ENCODE data around the gene CHI3L2.
A peak's percentile ranks its signal among the peaks of the same experiment; 100 is the strongest.

The CHI3L2 gene

DNA sequence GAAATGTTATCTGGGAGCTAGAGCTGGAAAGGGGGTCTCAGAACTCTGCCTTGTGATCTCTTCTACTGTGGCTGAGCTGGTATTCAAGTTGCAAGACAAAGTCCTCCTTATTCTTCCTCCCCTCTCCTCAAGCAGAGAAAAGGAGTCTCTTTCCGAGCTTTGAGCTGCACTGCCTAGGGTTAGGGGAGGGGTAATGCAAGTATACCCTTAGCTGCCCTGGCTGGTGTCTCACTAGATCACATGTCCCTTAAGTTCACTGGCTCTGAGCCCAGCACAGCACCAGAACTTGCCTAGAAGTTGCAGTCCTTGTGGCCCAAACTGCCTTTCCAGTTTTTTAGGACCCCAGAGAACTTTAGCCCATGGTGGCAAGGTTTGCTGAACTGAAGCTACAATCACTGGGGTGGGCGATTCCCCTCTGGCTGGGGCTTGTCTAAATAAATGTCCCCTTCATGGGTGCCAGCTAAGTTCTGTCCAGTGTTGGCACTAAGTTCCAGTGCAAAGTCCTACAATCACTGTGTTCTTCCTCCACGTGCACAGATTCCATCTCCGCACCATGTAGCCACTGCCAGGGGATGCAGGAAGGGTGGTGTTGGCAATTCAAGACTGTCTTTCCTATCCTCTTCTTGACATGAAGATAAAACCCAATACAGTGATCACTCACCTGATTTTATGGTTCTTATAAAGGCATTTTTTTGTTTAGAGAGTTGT, 40.4 kb downstream of the CHI3L2 start:
- Histone ChIP-seq H2BK12ac (ENCODE audit: low read length) (no peak overlapping the region), H3K27ac (replicated peaks; ENCODE audit: low read length) (no peak overlapping the region), H3K23ac (ENCODE audit: low read depth, low read length, poor library complexity) (no peak overlapping the region), H2BK15ac (ENCODE audit: low read length) (no peak overlapping the region), H3K18ac (ENCODE audit: low read length) (no peak overlapping the region), H3K4me2 (ENCODE audit: insufficient read depth, low read length, poor library complexity, severe bottlenecking) (no peak overlapping the region), H3K9me3 (replicated peaks in 1 of 2; ENCODE audit: control insufficient read depth in 2 of 2, insufficient read depth in 1 of 2, low read depth in 1 of 2, low read length in 2 of 2) (no peaks in the 10 kb centered on the region), H4K8ac (ENCODE audit: low read depth, low read length) (no peak overlapping the region), H3K4ac (ENCODE audit: low read length) (no peak overlapping the region), H3K14ac (ENCODE audit: low read length) (no peak overlapping the region), H3K9ac (ENCODE audit: low read depth, low read length, poor library complexity) (no peak overlapping the region), H3K4me1 (ENCODE audit: control insufficient read depth in 2 of 2, insufficient read depth in 1 of 2, low read depth in 1 of 2, low read length in 2 of 2) (no peaks in the 10 kb centered on the region), H2BK120ac (ENCODE audit: low read depth, low read length) (no peak overlapping the region), H4K91ac (ENCODE audit: low read depth, low read length, poor library complexity) (no peak overlapping the region), H3K4me3 (ENCODE audit: low read length in 2 of 2) (no peak overlapping the region), H3K27me3 (ENCODE audit: control insufficient read depth in 3 of 3, insufficient read depth in 3 of 3, low read depth in 1 of 3, low read length in 3 of 3) (peaks cover 0 to 5% (median 2%) of the 10 kb centered on the region in 3 experiments), H2AK5ac (ENCODE audit: low read depth, low read length) (no peak overlapping the region), H2AFZ (ENCODE audit: low read length) (no peak overlapping the region), H3K79me1 (ENCODE audit: low read depth, low read length) (no peaks in the 10 kb centered on the region), H3K36me3 (replicated peaks in 1 of 2; ENCODE audit: control insufficient read depth in 2 of 2, insufficient read depth in 2 of 2, low read length in 2 of 2) (no peaks in the 10 kb centered on the region), H2BK5ac (ENCODE audit: low read length) (no peak overlapping the region)
- WGBS, 2 donors (ENCODE audit: extremely low coverage in 2 of 2, insufficient read length in 2 of 2, insufficient replicate concordance in 1 of 2): no CpG with 5 or more reads among the region's 4 CpGs
- DNase-seq (ENCODE audit: low spot score): no peak

DNA sequence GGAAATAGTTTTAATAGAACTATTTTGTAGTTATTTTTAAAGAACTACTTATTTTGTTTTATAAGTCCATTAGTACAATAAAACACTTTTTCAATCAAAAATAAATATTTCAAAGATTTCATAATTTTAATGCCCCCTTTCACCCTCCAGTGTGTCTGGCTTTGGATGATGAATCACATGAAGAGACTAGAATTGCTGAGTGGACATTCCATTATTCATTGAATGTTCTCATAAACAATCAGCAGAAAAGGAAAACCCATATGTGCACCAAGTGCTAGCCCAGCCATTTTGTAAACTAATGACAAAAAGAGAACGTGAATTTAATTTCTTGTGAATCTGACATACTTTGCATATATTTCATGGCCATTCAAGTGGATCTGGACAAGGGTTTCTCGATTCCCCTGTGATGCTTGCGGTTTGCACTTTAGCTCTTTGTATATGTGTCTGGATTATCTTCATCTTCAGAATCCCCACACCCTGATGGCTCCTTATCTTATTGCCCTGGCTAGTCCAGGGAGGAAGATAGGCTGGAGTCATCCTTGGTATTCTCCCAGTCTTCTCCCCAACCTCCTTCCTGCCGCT, 42.4 kb downstream of the CHI3L2 start:
- no CpG with 5 or more reads among the region's 4 CpGs for WGBS, 2 donors (ENCODE audit: extremely low coverage in 2 of 2, insufficient read length in 2 of 2, insufficient replicate concordance in 1 of 2)
- H3K4me3 ChIP-seq (ENCODE audit: low read length in 2 of 2): no peak overlapping the region
- H2AK5ac ChIP-seq (ENCODE audit: low read depth, low read length): no peak overlapping the region
- no peak overlapping the region for H3K18ac ChIP-seq (ENCODE audit: low read length)
- H3K4me1 ChIP-seq (ENCODE audit: control insufficient read depth in 2 of 2, insufficient read depth in 1 of 2, low read depth in 1 of 2, low read length in 2 of 2): no peaks in the 10 kb centered on the region
- no peak overlapping the region for H3K9ac ChIP-seq (ENCODE audit: low read depth, low read length, poor library complexity)
- H3K4me2 ChIP-seq (ENCODE audit: insufficient read depth, low read length, poor library complexity, severe bottlenecking): no peak overlapping the region
- DNase-seq (ENCODE audit: low spot score): no peak
- H3K9me3 ChIP-seq (replicated peaks in 1 of 2; ENCODE audit: control insufficient read depth in 2 of 2, insufficient read depth in 1 of 2, low read depth in 1 of 2, low read length in 2 of 2): no peaks in the 10 kb centered on the region
- H3K79me1 ChIP-seq (ENCODE audit: low read depth, low read length): no peaks in the 10 kb centered on the region
- no peak overlapping the region for H2BK5ac ChIP-seq (ENCODE audit: low read length)
- no peak overlapping the region for H4K8ac ChIP-seq (ENCODE audit: low read depth, low read length)
- H2BK120ac ChIP-seq (ENCODE audit: low read depth, low read length): no peak overlapping the region
- H2BK12ac ChIP-seq (ENCODE audit: low read length): no peak overlapping the region
- no peak overlapping the region for H3K27ac ChIP-seq (replicated peaks; ENCODE audit: low read length)
- H2AFZ ChIP-seq (ENCODE audit: low read length): no peak overlapping the region
- H4K91ac ChIP-seq (ENCODE audit: low read depth, low read length, poor library complexity): no peak overlapping the region
- H3K14ac ChIP-seq (ENCODE audit: low read length): no peak overlapping the region
- H3K23ac ChIP-seq (ENCODE audit: low read depth, low read length, poor library complexity): no peak overlapping the region
- H3K27me3 ChIP-seq (ENCODE audit: control insufficient read depth in 3 of 3, insufficient read depth in 3 of 3, low read depth in 1 of 3, low read length in 3 of 3): peaks cover 0 to 5% (median 2%) of the 10 kb centered on the region in 3 experiments
- H3K36me3 ChIP-seq (replicated peaks in 1 of 2; ENCODE audit: control insufficient read depth in 2 of 2, insufficient read depth in 2 of 2, low read length in 2 of 2): no peaks in the 10 kb centered on the region
- no peak overlapping the region for H2BK15ac ChIP-seq (ENCODE audit: low read length)
- no peak overlapping the region for H3K4ac ChIP-seq (ENCODE audit: low read length)

DNA sequence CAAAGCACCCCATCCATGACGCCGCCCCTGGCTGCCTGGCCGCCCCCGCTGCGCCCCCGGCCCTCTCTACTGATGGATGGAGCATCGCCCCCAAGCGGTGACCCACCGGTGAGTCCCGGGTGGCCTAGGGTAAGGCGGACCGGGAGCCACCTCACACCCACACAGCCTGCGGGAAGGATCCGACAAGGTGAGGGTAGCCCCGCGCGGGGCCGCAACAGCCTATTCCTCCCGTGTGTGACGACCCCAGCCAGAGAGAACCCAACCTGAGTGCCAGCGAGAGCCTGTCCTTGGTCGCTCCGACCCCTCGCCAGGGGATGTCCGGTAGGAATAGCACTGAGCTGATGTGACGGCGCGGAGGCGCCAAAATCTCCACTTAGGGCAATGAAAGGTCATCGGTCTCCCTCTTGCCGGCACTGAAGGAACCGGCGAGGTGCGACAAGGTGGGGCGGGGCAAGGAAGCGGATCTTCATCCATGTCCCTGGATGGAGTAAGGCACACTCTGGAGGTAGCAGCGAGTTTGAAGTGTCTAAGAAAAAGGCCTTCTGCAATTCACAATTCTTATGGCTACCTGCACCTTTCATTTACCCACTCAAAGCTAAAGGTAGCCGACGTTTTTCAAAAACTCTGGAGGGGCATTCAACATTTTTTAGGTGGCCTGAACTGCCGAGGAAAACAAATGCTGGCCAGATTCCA, 43.4 kb downstream of the CHI3L2 start:
- DNase-seq (ENCODE audit: low spot score): no peak
- Histone ChIP-seq H3K27me3 (ENCODE audit: control insufficient read depth in 3 of 3, insufficient read depth in 3 of 3, low read depth in 1 of 3, low read length in 3 of 3) (peaks cover 0 to 5% (median 2%) of the 10 kb centered on the region in 3 experiments), H2BK5ac (ENCODE audit: low read length) (no peak overlapping the region), H3K27ac (replicated peaks; ENCODE audit: low read length) (no peak overlapping the region), H4K91ac (ENCODE audit: low read depth, low read length, poor library complexity) (no peak overlapping the region), H3K9me3 (replicated peaks in 1 of 2; ENCODE audit: control insufficient read depth in 2 of 2, insufficient read depth in 1 of 2, low read depth in 1 of 2, low read length in 2 of 2) (no peaks in the 10 kb centered on the region), H3K36me3 (replicated peaks in 1 of 2; ENCODE audit: control insufficient read depth in 2 of 2, insufficient read depth in 2 of 2, low read length in 2 of 2) (no peaks in the 10 kb centered on the region), H3K18ac (ENCODE audit: low read length) (peak overlapping the region; percentile 3), H2AFZ (ENCODE audit: low read length) (peak overlapping the region; percentile 8), H3K23ac (ENCODE audit: low read depth, low read length, poor library complexity) (no peak overlapping the region), H3K4me2 (ENCODE audit: insufficient read depth, low read length, poor library complexity, severe bottlenecking) (no peak overlapping the region), H2BK120ac (ENCODE audit: low read depth, low read length) (no peak overlapping the region), H3K4me1 (ENCODE audit: control insufficient read depth in 2 of 2, insufficient read depth in 1 of 2, low read depth in 1 of 2, low read length in 2 of 2) (no peaks in the 10 kb centered on the region), H3K79me1 (ENCODE audit: low read depth, low read length) (no peaks in the 10 kb centered on the region), H3K9ac (ENCODE audit: low read depth, low read length, poor library complexity) (no peak overlapping the region), H3K14ac (ENCODE audit: low read length) (no peak overlapping the region), H3K4ac (ENCODE audit: low read length) (no peak overlapping the region), H2BK15ac (ENCODE audit: low read length) (no peak overlapping the region), H2AK5ac (ENCODE audit: low read depth, low read length) (peak overlapping the region; percentile 1), H4K8ac (ENCODE audit: low read depth, low read length) (no peak overlapping the region), H3K4me3 (ENCODE audit: low read length in 2 of 2) (peak overlapping the region in 1 of 2 donors; percentile 68), H2BK12ac (ENCODE audit: low read length) (no peak overlapping the region)
- no CpG with 5 or more reads among the region's 40 CpGs for WGBS, 2 donors (ENCODE audit: extremely low coverage in 2 of 2, insufficient read length in 2 of 2, insufficient replicate concordance in 1 of 2)

DNA sequence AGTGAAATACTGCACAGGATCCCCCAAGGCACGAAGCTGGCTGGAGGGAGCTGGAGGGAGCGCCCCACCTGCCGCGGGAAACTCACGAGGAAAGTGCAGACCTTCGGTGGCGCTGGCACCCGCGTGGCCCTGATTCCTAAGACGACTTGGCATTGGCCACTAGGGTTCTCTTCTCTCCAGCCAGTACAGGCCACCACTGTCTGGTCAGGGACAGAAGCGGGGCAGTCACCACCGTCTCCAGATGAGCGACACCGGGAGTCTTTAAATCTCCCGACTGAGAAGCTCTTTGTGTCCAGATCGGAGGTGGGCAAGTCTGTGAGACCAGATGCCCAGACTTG, 43.9 kb downstream of the CHI3L2 start:
- no peak for DNase-seq (ENCODE audit: low spot score)
- Histone ChIP-seq H2BK12ac (ENCODE audit: low read length) (no peak overlapping the region), H3K23ac (ENCODE audit: low read depth, low read length, poor library complexity) (no peak overlapping the region), H3K27ac (replicated peaks; ENCODE audit: low read length) (no peak overlapping the region), H3K18ac (ENCODE audit: low read length) (no peak overlapping the region), H2AFZ (ENCODE audit: low read length) (peak overlapping the region; percentile 8), H3K4me3 (ENCODE audit: low read length in 2 of 2) (no peak overlapping the region), H2BK5ac (ENCODE audit: low read length) (no peak overlapping the region), H2BK120ac (ENCODE audit: low read depth, low read length) (no peak overlapping the region), H3K27me3 (ENCODE audit: control insufficient read depth in 3 of 3, insufficient read depth in 3 of 3, low read depth in 1 of 3, low read length in 3 of 3) (peaks cover 0 to 5% (median 2%) of the 10 kb centered on the region in 3 experiments), H2BK15ac (ENCODE audit: low read length) (no peak overlapping the region), H3K9ac (ENCODE audit: low read depth, low read length, poor library complexity) (no peak overlapping the region), H4K91ac (ENCODE audit: low read depth, low read length, poor library complexity) (no peak overlapping the region), H3K9me3 (replicated peaks in 1 of 2; ENCODE audit: control insufficient read depth in 2 of 2, insufficient read depth in 1 of 2, low read depth in 1 of 2, low read length in 2 of 2) (no peaks in the 10 kb centered on the region), H2AK5ac (ENCODE audit: low read depth, low read length) (no peak overlapping the region), H3K79me1 (ENCODE audit: low read depth, low read length) (no peaks in the 10 kb centered on the region), H3K14ac (ENCODE audit: low read length) (no peak overlapping the region), H3K4me1 (ENCODE audit: control insufficient read depth in 2 of 2, insufficient read depth in 1 of 2, low read depth in 1 of 2, low read length in 2 of 2) (no peaks in the 10 kb centered on the region), H3K4me2 (ENCODE audit: insufficient read depth, low read length, poor library complexity, severe bottlenecking) (no peak overlapping the region), H3K4ac (ENCODE audit: low read length) (no peak overlapping the region), H4K8ac (ENCODE audit: low read depth, low read length) (no peak overlapping the region), H3K36me3 (replicated peaks in 1 of 2; ENCODE audit: control insufficient read depth in 2 of 2, insufficient read depth in 2 of 2, low read length in 2 of 2) (no peaks in the 10 kb centered on the region)
- WGBS, 2 donors (ENCODE audit: extremely low coverage in 2 of 2, insufficient read length in 2 of 2, insufficient replicate concordance in 1 of 2): no CpG with 5 or more reads among the region's 16 CpGs

Data from neuronal stem cell (in vitro differentiated cells).